GM19239 (cell line): ENCODE measurements around the gene SMYD1.

Source experiments
- DNase-seq: peaks from one replicate; pipeline ENCODE4 v3.0.0; 2011; ENCODE audit warnings: low spot score; ENCODE audit not compliant: insufficient read length
- FAIRE-seq: peaks from 2 replicates; lab custom pipeline; 2011; peaks lifted over from hg19 to GRCh38; lab: Jason Lieb, UNC

Gene SMYD1

DNA sequence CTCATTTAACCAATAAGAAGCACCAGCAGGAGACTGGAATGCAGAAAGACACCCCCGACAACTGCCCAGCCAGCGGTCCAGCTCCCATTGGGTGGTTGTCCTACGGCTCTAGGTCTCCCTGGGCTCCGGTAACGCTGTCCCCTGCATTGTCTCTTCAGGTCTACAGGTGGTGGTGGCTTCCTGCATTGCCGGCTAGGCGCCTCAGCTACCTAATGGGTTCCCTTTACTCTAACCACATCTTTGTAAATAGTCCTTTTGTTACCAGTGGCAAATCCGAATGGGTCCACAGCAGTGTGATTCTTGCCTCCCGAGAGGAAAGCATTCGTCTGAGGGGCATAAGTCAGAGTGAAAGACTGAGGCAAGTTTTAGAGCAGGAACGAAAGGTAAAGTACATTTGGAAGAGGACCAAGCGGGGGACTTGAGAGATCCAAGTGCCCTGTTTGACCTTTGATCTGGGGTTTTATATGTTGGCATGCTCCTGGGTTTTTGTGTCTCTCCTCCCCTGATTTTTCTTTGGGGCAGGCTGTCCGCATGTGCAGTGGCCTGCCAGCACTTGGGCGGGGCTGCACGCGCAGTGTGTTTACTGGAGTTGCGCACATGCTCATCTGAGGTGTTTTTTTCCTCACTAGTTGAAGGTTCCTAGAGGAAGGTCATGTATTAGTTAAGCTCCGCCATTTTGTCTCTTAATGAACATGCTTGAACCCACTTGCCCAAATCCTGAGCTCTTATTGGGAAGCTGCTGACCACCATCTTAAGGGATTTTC, 49.2 kb downstream of the SMYD1 start:
- DNase-seq (no peak), FAIRE-seq (no peak)

DNA sequence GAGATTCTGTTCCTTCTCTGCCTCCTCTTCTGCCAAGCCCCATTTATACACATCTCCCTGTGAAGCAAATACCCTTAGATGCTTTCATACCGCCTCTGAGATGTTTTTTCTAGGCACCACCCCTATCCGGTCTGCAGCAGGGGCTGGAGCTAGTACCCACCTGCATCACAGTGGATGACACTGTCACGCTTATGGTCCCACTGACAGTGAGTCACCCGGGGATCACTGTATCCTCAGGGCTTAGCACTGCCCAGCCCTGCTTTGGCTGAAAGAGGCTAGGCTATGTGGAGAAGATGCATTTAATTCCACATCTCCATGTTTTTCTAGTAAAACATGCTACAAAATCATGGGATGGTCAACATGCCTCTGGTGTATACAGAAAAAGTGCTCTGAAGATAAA, 50.3 kb downstream of the SMYD1 start:
- FAIRE-seq (no peak), DNase-seq (no peak)

DNA sequence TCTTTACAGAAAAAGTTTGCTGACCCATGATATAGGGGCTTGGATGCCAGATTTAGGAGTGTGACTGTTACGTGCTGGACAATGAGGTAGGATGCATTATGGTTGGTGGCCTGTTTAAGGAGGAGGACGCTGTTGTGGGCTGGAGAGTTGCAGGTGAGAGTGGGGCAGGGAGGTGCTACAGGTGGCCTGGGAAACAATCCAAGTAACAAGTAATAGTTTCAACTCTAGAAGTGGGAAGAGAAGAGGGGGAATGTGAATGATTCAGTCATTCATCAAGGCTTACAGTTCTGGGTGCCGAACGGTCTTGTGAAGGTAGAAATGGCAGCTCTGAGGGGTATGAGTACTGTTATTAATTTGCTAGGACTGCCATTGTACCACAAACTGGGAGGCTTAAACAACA, 54.1 kb downstream of the SMYD1 start:
- DNase-seq (no peak), FAIRE-seq (no peak)

DNA sequence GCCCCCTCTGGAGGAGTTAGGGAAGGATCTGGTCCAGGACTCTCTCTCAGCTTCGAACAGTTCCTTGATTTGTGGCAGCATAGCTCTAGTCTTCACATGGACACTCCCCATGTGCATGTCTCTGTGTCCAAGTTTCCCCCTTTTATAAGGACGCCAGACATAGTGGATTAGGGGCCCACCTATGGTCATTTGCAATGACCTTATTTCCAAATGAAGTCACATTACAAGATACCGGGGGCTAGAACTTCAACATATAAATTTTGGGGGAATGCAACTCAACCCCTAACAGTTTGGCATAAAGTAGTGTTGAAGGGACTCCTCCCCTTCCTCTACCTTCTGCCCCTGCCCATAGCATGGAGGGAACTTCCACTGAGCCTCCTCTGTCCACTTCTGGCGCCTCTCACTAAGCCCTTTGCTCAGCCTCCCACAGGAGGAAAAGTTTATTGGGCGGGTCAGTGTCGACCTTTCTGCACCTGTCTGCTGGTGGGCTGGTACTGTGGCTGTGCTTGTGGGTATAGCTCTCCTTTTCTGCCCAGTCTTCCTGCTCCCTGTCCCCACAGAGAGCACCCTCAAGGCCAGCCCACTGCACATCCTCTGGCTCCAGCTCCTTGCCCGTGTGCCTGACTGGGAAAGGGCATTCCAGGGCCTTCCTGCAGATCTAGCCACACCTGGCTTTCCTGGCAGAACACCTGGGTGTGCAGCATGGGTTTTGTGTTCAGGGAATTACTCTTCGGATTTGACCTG, 54.7 kb downstream of the SMYD1 start:
- no peak for FAIRE-seq
- no peak for DNase-seq

DNA sequence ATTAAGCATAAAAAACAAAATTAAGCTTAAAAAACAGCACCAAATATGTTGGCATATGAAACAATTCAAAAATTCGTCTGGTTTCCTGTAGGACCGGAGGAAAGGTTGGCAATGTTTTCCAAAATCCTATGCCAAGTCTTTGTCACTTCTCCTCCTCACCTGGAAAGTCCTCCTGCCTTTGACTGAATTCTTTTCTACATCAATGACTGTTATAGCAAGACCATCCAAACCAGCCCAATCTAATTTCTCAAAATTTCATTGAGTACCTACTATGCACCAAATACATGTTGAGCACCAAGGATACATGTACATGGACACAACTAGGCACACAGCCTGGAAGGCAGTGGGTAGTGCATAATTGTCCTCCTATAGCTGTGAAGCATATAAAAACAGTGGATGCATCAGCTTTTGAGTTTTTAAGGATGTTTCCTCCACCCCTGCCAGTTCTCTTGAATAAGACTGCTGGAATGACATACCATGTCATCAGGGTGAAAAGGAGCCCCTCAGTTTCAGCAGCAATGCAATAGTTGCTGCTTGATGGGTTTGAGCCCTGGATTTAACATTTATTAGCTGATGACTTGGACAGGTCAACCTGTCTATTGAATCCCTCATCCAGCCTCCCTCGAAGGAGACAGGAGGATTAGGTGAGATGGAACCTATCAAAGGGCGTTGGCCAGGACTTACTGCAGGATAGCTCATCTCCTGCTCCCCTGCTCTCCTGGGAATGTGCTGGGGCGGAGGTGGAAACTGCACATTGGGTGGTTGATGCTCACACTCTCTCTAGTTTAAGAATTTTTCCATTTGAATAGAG, 55.7 kb downstream of the SMYD1 start:
- DNase-seq (no peak), FAIRE-seq (no peak)

DNA sequence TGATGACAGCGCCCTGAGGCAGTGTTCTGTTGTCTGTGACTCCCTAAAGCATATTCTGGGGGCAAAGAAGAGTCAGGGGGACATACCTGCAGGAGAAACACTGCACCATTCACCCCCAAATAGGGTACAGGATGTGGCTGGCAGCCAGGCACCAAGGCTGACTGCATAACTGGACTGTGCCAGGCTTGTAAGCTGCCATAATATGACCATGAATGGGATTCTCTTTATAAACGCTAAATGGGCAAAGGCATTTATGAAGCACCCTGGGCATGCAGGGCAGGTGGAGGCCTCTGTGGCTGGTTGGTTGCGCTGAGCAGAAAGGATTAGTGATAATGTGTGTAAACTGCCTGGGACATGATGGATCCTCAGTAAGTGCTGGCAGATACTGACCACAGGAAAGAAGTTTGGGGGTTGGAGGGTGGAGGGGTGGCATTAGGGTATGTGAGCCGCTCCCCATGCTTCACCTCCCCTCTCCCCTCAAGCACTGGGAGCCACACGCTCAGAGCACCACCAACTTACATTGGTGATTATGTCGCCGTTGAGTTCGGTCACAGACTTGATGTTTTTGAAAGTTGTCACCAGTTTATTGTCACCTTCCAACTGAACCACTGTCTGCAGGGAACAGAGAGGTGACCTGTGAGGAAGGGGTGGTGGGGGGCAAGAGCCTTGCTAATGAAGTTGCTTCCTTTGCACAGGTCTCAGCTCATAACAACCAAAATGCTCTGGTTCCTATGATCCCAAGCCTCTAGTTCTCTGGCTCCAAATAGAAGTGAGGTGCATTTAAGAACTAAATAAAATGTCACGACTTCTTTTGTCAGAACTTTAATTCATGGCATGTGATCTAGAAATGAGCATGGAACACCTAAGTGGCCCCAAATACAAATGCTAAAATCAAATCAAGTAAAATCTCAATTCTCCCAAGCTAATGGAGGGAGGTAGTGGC, 56.6 kb downstream of the SMYD1 start:
- FAIRE-seq (no peak), DNase-seq (no peak)

DNA sequence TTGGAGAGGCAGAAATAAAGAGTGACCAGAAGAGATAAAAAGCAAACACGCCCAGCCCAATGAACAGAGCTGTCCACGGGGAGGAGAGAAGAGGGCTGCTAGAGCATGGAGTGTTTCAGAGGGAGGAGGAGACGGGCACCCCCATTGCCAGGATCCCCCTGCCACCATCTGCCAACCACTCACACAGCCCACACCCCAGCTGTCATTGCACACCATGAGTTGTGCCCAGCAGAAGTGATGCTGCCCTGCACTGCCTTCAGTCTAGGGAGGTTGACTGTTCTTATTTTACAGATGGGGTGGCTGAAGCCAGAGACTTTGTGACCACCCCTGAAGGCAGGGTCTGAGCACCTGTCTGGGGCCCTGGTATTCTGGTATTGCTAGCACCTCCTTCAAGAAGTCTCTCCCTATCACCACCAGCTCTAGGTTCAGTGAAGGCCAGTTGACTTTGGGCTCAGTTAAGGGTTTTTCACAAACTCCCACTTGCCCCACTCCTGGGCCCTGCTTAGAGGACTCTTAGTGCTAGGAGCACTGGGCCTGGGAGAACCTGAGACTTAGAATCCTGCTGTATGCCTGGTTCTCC, 57.8 kb downstream of the SMYD1 start:
- no peak for DNase-seq
- no peak for FAIRE-seq

DNA sequence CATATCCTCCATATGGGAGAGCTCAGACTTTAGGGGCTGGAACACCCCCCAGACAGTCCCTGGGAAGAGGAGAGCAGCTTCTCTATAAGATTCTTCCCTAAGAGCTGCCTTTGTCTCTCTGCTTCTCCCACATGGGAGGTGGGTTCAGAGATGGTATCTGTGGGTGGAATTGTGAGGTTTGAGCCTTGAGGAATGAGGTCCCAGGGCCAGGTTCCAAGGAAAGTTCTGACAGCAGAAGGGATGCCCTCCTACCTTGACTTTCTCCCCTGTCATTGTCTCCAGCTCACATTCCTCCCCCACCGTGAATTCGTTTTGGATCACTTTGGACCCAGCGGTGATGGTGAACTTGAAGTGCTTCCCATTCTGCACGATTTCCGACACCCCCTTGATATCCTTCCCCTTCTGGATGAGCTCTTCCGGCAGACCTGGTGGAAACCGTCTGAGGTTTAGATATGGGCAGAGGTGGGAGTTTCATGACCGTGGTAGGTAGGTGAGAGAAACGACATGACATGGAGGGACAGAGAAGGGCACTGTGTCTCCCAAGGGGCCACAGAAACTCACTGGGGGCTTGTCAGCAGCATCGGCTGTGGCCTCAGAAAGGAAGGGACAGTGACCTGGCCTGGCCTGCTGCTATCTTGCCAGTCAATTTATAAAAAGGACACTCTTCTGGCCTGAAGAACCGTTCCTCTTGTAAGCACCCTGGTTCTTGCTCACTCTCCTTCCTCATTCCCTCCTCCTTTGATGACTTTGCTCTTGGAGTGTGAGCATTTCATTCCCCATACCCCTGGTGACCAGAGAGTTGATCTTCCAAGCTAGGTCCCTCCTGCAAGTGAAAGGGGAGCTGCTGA, 58.5 kb downstream of the SMYD1 start:
- no peak for DNase-seq
- no peak for FAIRE-seq

DNA sequence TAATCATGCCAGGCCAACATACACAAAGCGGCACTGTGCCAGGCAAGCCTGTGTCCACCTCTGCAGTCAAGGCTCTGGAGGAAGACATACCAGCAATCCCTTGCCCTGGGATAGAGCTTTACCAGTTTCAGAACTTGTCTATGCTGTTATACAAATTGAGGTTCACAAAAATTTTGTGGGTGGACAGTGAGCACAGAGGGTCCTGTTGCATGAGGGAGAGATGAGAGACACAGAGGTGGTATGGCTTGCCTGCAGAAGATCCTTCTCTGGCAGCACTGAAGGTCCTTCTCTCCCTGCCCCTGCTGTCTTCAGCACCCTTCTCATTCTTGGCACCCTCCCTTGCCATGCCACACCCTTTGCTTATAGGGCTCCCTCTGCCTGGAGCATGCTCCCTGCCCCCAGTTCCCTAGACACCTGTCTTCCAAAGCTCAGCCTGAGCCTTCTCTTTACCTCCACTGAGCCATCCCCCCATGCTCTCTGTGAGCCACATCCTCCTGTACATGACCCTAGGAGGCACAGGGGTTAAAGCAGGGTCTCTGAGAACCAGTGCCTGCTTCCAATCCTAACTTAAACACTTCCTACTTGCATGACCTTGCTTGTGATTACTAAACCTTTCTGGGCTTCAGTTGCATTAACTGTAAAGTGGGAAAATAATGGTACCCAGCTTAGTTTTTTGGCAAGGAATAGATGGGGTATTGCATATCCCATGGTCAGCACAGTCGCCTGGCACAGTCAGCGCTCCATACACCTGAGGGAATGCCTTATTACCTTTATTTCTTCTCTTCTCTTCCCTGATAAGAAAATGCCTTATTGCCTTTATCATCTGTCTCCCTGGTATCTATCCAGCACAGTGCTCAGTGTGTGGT, 59.4 kb downstream of the SMYD1 start:
- DNase-seq (no peak), FAIRE-seq (no peak)

DNA sequence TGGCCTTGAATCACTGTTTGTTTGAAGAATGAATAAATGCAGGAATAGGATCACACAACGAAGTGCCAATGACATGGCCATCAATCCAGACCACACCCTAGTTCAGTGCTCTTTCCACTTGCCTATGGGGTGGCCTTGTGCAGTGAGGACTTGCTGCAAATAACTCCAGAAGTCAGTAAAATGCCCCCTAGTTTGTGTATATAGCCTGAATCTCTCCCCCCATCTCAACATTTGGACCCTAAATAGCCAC, 59.9 kb downstream of the SMYD1 start:
- FAIRE-seq = no peak

DNA sequence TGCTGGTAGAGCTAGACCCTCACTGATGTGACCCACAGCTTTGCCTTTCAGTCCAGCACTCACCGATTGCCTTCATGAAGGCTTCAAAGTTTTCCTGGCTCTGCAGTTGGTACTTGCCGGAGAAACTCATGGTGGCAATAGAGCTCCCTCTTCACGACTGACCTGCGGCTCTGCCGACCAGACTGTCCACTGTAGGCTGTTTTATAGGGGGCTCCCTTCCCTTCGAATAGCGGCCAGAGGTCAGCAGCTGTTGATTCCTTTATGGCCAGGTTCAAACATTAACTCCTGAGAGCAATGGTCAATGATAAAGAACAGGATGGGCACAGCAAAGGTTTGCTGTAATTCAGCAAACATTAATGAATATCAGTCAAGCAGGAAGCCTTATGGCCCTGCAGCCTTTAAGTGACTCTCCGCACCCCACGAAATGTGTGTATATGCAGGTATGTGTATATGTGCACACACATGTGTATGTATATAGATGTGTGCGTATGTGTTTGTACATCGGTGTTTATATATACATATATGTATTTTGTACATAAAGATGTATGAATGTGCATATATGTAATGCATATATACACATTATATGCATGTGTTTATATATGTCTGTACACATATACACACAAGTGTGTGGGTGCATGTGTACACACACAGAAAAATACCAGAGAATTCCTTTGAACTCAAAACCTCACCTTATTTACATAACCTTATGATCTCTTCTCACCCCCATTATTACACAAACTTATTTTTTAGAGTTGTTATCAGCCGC, 60.4 kb downstream of the SMYD1 start, which contains the start of gene FABP1:
Gene FABP1 (minus strand): TSS at position 175 of the 766 bp plus-strand sequence. CDS start 45 bp downstream, at position 130.
- FAIRE-seq (no peak), DNase-seq (no peak)

More for the DNA sequence above, 59.9 kb downstream of the SMYD1 start:
- no peak for DNase-seq

DNA sequence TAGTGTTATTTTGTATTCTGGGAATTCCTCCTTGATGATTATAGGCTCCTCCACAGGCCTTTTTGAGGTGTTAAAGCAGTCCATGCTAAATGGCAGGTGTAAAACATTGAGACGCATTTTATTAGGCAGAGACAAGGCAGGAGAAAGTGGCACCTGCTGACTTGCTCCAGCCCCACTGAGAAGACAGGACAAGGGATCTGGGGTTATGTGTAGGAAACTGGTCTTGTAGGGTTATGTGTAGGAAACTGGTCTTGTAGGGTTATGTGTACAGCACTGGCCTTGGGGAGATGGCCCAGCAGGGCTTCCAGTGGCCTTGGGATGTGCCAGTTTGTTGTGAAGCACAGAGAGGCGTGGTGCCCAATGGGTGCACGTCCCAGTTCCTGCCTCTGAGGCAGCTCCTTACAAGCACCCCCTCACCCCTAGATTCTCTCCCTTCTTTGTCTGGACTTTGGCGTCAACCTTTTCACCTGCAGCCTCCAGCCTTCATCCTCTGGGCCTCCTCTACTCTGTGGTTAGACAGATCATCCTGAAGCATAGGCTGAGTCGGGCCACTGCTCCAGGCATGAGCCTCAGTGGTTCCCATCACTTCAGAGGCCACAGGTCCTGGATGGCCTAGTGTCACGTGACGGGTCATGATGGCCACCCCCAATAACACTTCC, 61.2 kb downstream of the SMYD1 start:
- no peak for FAIRE-seq
- no peak for DNase-seq

DNA sequence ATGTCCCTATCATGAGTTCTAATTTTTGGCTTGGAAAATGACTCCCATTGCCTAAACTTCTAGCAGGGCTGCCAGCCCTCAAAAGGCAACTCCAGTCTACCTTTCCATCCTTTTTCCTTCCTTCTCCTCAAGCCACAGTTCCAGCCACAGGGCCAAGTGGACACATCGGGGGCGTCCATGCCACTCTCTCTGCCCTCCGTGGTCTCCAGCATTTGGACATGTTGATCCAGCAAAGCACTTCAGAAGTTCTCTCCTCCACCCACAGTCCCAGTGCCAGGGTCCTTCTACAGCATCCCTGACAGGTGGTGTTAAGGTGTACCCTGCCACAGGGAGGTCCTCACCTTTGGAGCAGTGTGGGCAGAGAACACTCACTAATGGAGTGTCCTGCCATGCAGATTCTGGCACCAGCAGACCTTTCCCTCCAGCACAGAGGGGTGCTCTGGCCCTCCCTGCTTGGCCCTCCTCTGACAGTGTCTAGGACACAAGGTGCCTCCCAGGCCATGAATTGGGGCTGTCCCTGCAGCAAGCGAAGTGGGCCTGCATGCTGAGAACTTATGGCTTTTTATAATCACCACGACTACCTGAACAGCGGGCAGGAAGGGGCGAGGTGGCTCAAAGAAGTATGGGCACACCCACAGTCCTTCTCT, 61.8 kb downstream of the SMYD1 start:
- no peak for DNase-seq
- no peak for FAIRE-seq

DNA sequence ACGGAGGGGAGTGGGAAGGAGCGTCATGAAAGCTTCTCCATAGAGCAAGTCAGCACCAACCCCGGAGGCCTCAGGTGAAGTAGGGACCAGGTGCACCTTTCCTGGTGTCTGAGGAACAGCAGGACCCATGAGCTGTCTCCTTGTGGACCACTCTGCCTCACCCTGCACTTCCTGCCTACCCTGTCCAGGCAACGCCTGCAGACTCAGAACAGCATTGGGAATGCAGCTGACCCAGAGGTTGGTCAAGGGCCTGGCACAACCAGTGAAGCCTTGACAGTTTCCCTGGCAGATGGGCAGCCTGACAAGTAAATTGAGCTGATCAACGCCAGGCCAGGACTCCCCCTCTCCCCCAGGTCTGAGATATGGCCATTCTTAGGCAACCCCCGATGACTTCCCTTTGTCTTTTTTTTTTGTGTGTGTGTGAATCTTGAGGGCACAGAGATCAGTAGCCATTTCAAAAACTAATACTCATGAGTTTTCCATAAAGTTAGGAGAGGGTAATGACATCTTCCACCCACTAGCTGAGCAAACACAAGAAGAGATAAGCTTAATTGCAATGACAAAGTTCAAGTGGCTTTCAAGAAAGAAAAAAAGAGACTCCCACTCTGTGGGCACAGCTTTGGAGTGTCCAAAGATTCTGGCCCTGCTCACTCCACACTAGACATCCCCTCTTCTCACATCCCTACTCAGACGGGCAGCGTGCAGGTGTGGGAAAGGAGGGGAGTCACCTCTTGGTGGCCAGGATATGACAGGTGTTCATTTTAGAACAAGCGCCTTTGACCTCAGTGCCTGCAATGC, 63.8 kb downstream of the SMYD1 start:
- DNase-seq (no peak), FAIRE-seq (no peak)

DNA sequence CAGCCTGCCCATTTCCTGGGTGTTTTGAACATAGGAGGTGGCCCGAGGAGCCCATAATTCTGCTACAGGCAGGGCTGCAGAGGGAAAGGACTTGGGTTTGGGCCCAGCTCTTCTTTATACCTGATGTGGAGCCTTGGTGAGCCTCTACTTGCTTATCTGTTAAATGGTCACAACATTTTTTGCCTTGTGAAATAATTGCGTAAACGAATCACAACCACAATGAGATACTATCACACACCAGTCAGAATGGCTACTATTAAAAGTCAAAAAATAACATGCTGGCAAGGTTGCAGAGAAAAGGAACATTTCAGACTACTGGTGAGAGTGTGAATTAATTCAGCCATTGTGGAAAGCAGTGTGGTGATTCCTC, 64.4 kb downstream of the SMYD1 start:
- DNase-seq (no peak), FAIRE-seq (no peak)
